Thyroid gland (tissue), 4 donors: ENCODE measurements around the gene HMGB4. TPM values are rescaled to one million over a fixed set of nuclear protein-coding genes. Genes with fewer than 3 reads are reported as not detected.

Source experiments
- DNase-seq, 2 donors: peaks; one replicate each; pipeline ENCODE4 v3.0.0-alpha.2; 2019
- H3K27ac ChIP-seq, 3 donors: fragments of 200-600 bp; sonication (generic); 1 replicate in 2 of 3; 2 replicates in 1 of 3; pipeline ENCODE4 v1.5.1; 2016 to 2019; ENCODE audit warnings: mild to moderate bottlenecking in 1 of 3, moderate library complexity in 1 of 3
- H3K27me3 ChIP-seq: fragments of 200-600 bp; sonication (generic); one replicate; pipeline ENCODE4 v1.5.1; 2019
- H3K36me3 ChIP-seq, 2 donors: fragments of 200-600 bp; sonication (generic); one replicate each; pipeline ENCODE4 v1.5.1; 2016 to 2019
- H3K4me1 ChIP-seq, 2 donors: fragments of 200-600 bp; sonication (generic); one replicate each; pipeline ENCODE4 v1.5.1; 2017 to 2019
- H3K4me3 ChIP-seq, 3 donors: fragments of 200-600 bp; sonication (generic); replicated peaks in 1 of 3; 1 replicate in 2 of 3; 2 replicates in 1 of 3; pipeline ENCODE4 v1.5.1; 2016; ENCODE audit warnings: mild to moderate bottlenecking in 1 of 3
- H3K9me3 ChIP-seq: fragments of 200-600 bp; sonication (generic); one replicate; pipeline ENCODE4 v1.5.1; 2017
- CTCF ChIP-seq, 6 experiments: fragments of 200-600 bp in 3 of 6; fragments of 450-650 bp in 3 of 6; sonication (generic) in 3 of 6; IDR thresholded peaks; one replicate each; pipeline ENCODE4 v1.5.1; 2016 to 2019; ENCODE audit warnings: antibody characterized with exemption in 6 of 6, mild to moderate bottlenecking in 2 of 6, inconsistent platforms in 1 of 6, moderate library complexity in 1 of 6
- POLR2A ChIP-seq, 2 donors: fragments of 450-650 bp; IDR thresholded peaks; one replicate each; pipeline ENCODE4 v1.6.1; 2017; ENCODE audit warnings: antibody characterized with exemption in 2 of 2, mild to moderate bottlenecking in 2 of 2, moderate library complexity in 1 of 2
- WGBS, 2 donors: methylation state at CpG; one replicate each; pipeline ENCODE4 v1.1.5; 2017; 5-methylcytosine and 5-hydroxymethylcytosine counted together
- intact Hi-C: fragments of 100-400 bp; cut with DNase I; formaldehyde crosslinking; loops from one replicate; pipeline ENCODE4 v1.15.1; 2023
- total RNA-seq, 4 donors: library from RNA; depleted of rRNA; stranded (reverse); fragments of >200 nt; gene quantifications; one replicate each; pipeline ENCODE4 v1.2.3, GENCODE V29; 2016

The HMGB4 gene
- total RNA-seq, 4 donors from 2014 or later = 1.9 TPM; not detected in 3

- WGBS, 2 donors = 42 to 50% methylated on average over 2 of the region's 2 CpGs
- no peak overlapping the region for H3K27ac ChIP-seq
- intact Hi-C loops = no loop called here
Observed at GRCh38 chr1:33872683-33873082, 8.8 kb downstream of the HMGB4 start.

GRCh38 chr1:33874636-33875035 is 10.8 kb downstream of the HMGB4 start:
- Histone ChIP-seq H3K4me3 (no peak overlapping the region), H3K36me3 (no peaks in the 10 kb centered on the region), H3K4me1 (no peaks in the 10 kb centered on the region), H3K27me3 (no peaks in the 10 kb centered on the region), H3K9me3 (no peaks in the 10 kb centered on the region), H3K27ac (no peak overlapping the region)
- TF ChIP-seq POLR2A (IDR thresholded peaks at IDR 0.05) (no peak), CTCF (IDR thresholded peaks at IDR 0.05) (no peak)
- whole genome bisulfite sequencing, 2 donors = 86 to 87% methylated on average over 7 of the region's 7 CpGs
- intact Hi-C loops = no loop called here
- DNase-seq = no peak

More at GRCh38 chr1:33872683-33873082, 8.8 kb downstream of the HMGB4 start:
- Histone ChIP-seq H3K9me3 (no peaks in the 10 kb centered on the region), H3K4me3 (no peak overlapping the region), H3K36me3 (no peaks in the 10 kb centered on the region), H3K4me1 (no peaks in the 10 kb centered on the region), H3K27me3 (no peaks in the 10 kb centered on the region)
- no peak for DNase-seq
- no peak for TF ChIP-seq CTCF (IDR thresholded peaks at IDR 0.05)
- no peak for TF ChIP-seq POLR2A (IDR thresholded peaks at IDR 0.05)

GRCh38 chr1:33875862-33876261 is 12.0 kb downstream of the HMGB4 start:
- Histone ChIP-seq H3K27ac (no peak overlapping the region), H3K4me1 (no peaks in the 10 kb centered on the region), H3K4me3 (no peak overlapping the region), H3K9me3 (no peaks in the 10 kb centered on the region), H3K27me3 (no peaks in the 10 kb centered on the region), H3K36me3 (no peaks in the 10 kb centered on the region)
- no peak for DNase-seq
- TF ChIP-seq POLR2A (IDR thresholded peaks at IDR 0.05) (no peak), CTCF (IDR thresholded peaks at IDR 0.05) (no peak)
- WGBS, 2 donors = 75 to 76% methylated on average over 3 of the region's 3 CpGs
- intact Hi-C loops = no loop called here

- Histone ChIP-seq H3K9me3 (no peaks in the 10 kb centered on the region), H3K4me3 (no peak overlapping the region), H3K4me1 (no peaks in the 10 kb centered on the region), H3K27me3 (no peaks in the 10 kb centered on the region), H3K36me3 (no peaks in the 10 kb centered on the region), H3K27ac (no peak overlapping the region)
- no peak for DNase-seq
- TF ChIP-seq CTCF (IDR thresholded peaks at IDR 0.05) (no peak), POLR2A (IDR thresholded peaks at IDR 0.05) (no peak)
- intact Hi-C loops = no loop called here
- 67 to 73% methylated on average over 5 of the region's 5 CpGs for WGBS, 2 donors
Observed at GRCh38 chr1:33876970-33877650, 13.2 kb downstream of the HMGB4 start.

GRCh38 chr1:33878392-33878791 is 14.5 kb downstream of the HMGB4 start:
- H3K9me3 ChIP-seq = no peaks in the 10 kb centered on the region
- H3K4me1 ChIP-seq = no peaks in the 10 kb centered on the region
- H3K27me3 ChIP-seq = no peaks in the 10 kb centered on the region
- TF ChIP-seq POLR2A (IDR thresholded peaks at IDR 0.05) = no peak
- no peak for TF ChIP-seq CTCF (IDR thresholded peaks at IDR 0.05)
- H3K36me3 ChIP-seq = no peaks in the 10 kb centered on the region
- intact Hi-C loops = no loop called here
- 90 to 100% methylated on average over 2 of the region's 2 CpGs for WGBS, 2 donors
- DNase-seq = no peak
- no peak overlapping the region for H3K27ac ChIP-seq
- H3K4me3 ChIP-seq = no peak overlapping the region
